SK-N-MC (cell line): ENCODE results near the gene NIFK.
"Not testable (repeated sequence)": the region's sequence is repeated elsewhere in the genome, so short reads cannot be mapped to it uniquely, and the experiment has no call there.

ENCODE experiments used
- DNase-seq: peaks from one replicate; pipeline ENCODE4 v3.0.0-alpha.2; 2011; ENCODE audit warnings: low read depth, low spot score
- H3K27ac ChIP-seq: fragments of 200-600 bp; sonication (generic); 2 replicates; pipeline ENCODE4 v1.5.1; 2016; ENCODE audit warnings: mixed run types
- H3K36me3 ChIP-seq: fragments of 200-600 bp; sonication (generic); 2 replicates; pipeline ENCODE4 v1.6.1; 2017; ENCODE audit warnings: antibody characterized with exemption, low read length, mixed read lengths; ENCODE audit not compliant: insufficient read depth
- H3K4me3 ChIP-seq: fragments of 200-600 bp; sonication (generic); 2 replicates; pipeline ENCODE4 v1.5.1; 2016
- H3K9ac ChIP-seq: fragments of 200-600 bp; sonication (generic); 2 replicates; pipeline ENCODE4 v1.8.0; 2017; ENCODE audit warnings: mixed run types, mixed read lengths; ENCODE audit not compliant: insufficient read length
- H3K9me3 ChIP-seq: fragments of 200-600 bp; sonication (generic); 2 replicates; pipeline ENCODE4 v1.6.1; 2017; ENCODE audit warnings: low read depth, mild to moderate bottlenecking, antibody characterized with exemption, low read length, moderate library complexity, mixed read lengths
- EZH2 ChIP-seq: fragments of 200-600 bp; sonication (generic); IDR thresholded peaks from one replicate; pipeline ENCODE4 v1.6.1; 2017; ENCODE audit warnings: antibody characterized with exemption
- FOXP2 ChIP-seq: optimal IDR thresholded peaks from 2 replicates; pipeline ENCODE3; 2011; ENCODE audit warnings: mild to moderate bottlenecking, moderate library complexity; ENCODE audit not compliant: insufficient read depth; ENCODE audit errors: extremely low read length, control extremely low read depth
- POLR2AphosphoS5 ChIP-seq: IDR thresholded peaks from 2 replicates; pipeline ENCODE4 v1.6.1; 2012; ENCODE audit warnings: mild to moderate bottlenecking, low read depth, low read length, borderline replicate concordance

The NIFK gene

GRCh38 chr2:121716126-121716525 lies 20.5 kb downstream of the NIFK start:
- Histone ChIP-seq H3K27ac (no peak overlapping the region), H3K9ac (no peak overlapping the region), H3K4me3 (no peak overlapping the region), H3K9me3 (no peaks in the 10 kb centered on the region), H3K36me3 (no peaks in the 10 kb centered on the region)
- no peak for TF ChIP-seq POLR2AphosphoS5
- no peak for TF ChIP-seq EZH2
- no peak for TF ChIP-seq FOXP2
- DNase-seq: no peak

DNA sequence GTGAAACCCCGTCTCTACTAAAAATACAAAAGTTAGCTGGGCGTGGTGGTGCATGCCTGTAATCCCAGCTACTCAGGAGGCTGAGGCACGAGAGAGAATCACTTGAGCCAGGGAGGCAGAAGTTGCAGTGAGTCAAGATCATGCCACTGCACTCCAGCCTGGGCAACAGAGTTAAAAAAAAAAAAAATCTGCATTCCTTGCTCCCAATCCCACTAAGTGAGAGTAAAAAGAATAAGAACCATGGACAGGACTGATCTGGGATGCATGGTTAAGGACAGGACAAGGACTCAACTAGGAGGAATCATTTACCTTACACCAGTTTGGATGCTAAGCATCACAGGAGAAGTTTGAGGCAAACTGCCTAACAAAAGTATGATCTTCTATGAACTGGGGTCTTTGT lies 25.2 kb downstream of the NIFK start:
- not testable (repeated sequence) for H3K9me3 ChIP-seq, H3K27ac ChIP-seq, H3K36me3 ChIP-seq, H3K4me3 ChIP-seq, DNase-seq, H3K9ac ChIP-seq

DNA sequence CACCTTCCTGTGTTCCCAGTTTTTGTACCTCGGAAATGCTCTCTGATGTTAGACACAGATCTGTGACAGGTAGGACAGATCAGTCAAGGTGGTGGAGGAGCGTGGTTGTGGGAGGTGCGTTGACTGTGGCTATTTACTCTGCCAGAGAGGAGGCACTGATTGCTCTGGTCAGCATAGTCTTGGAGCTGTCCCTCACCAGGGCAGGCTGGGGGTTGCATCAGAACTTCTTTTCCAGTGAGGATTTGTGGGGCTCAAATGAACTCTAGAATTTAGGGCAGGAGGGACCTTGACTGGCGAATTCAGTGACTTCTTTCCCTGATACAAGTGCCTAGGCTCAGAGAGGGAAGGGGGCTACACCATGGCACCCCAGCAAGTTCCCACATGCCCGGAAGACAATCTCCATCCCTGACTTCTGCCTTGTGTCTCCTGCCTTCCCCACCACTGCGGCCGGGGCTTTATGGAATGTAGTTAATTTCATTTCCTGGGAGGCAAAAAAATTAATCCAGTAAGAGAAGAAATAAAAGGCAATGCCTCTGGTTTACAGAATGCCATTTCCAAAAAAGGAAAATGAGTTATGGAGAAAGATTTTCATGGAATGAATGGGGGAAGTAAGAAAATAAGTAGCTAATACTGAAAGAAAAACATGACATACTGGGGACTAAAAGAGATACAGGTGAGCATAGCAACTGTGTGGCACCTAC lies 26.1 kb downstream of the NIFK start:
- H3K27ac ChIP-seq: no peak overlapping the region
- DNase-seq: no peak
- H3K9ac ChIP-seq: no peak overlapping the region
- TF ChIP-seq FOXP2 (no peak), EZH2 (no peak), POLR2AphosphoS5 (no peak)
- H3K9me3 ChIP-seq: no peaks in the 10 kb centered on the region
- H3K4me3 ChIP-seq: no peak overlapping the region
- no peaks in the 10 kb centered on the region for H3K36me3 ChIP-seq

- TF ChIP-seq POLR2AphosphoS5: no peak
- no peak for TF ChIP-seq FOXP2
- H3K4me3 ChIP-seq: no peak overlapping the region
- no peaks in the 10 kb centered on the region for H3K9me3 ChIP-seq
- no peaks in the 10 kb centered on the region for H3K36me3 ChIP-seq
- H3K9ac ChIP-seq: no peak overlapping the region
- H3K27ac ChIP-seq: no peak overlapping the region
- no peak for DNase-seq
Observed at GRCh38 chr2:121709776-121710469, 26.8 kb downstream of the NIFK start.

- no peak overlapping the region for H3K27ac ChIP-seq
- no peak overlapping the region for H3K4me3 ChIP-seq
- H3K9ac ChIP-seq: no peak overlapping the region
- no peaks in the 10 kb centered on the region for H3K9me3 ChIP-seq
- TF ChIP-seq EZH2: no peak
- TF ChIP-seq FOXP2: no peak
- TF ChIP-seq POLR2AphosphoS5: no peak
- H3K36me3 ChIP-seq: no peaks in the 10 kb centered on the region
- no peak for DNase-seq
Observed at GRCh38 chr2:121707920-121708361, 28.7 kb downstream of the NIFK start.

DNA sequence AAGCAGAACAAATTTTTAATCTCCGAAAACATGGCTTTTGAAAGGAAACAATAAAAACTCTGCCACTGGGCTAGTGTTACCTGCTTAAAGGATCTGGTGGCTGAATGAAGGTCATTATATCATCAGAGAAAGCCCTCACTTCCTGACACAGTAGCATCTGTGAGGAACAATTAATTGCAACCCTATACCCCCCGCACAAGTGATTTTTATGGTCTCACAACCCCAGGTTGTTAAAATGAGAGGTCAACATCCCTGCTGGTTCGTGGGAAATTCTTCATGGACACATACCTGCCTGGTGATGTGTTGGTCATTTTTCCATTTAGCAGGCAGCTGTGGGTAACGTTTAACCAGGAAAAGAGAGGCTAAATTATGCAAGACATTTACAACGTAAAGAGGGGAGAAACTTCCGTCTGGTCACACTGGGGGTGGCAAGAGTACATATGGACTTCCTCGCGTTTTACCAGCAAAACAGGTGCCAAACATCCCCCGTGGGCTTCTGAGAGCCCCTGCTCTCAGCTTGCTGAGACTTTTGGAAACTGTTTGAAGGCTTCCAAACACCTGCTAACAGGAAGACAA lies 29.2 kb downstream of the NIFK start:
- Histone ChIP-seq H3K27ac (no peak overlapping the region), H3K4me3 (no peak overlapping the region), H3K36me3 (no peaks in the 10 kb centered on the region), H3K9me3 (no peaks in the 10 kb centered on the region), H3K9ac (no peak overlapping the region)
- DNase-seq: no peak
- TF ChIP-seq POLR2AphosphoS5 (no peak), FOXP2 (no peak), EZH2 (no peak)

DNA sequence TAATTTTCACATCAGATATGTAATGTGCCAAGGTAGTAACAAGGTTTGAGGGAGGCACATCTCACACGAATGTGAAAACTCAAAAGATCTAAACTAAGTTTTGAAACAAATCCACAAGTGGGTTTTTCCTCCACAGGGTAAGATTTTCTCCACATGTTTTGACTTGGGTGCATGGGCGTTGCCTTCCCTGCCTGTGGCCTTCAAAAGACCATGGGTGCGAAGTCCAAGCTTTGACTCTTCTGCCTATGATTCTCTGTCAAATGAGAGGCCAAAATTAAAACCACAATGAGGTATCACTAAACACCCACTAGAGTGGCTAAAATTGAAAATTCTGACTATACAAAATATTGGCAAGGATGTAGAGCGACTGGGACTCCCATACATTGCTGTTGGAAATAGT lies 30.7 kb downstream of the NIFK start:
- TF ChIP-seq EZH2 (no peak), POLR2AphosphoS5 (no peak), FOXP2 (no peak)

GRCh38 chr2:121705390-121705789 lies 31.3 kb downstream of the NIFK start:
- H3K27ac ChIP-seq: no peak overlapping the region
- H3K36me3 ChIP-seq: no peaks in the 10 kb centered on the region
- no peaks in the 10 kb centered on the region for H3K9me3 ChIP-seq
- TF ChIP-seq EZH2 (no peak), POLR2AphosphoS5 (no peak), FOXP2 (no peak)
- no peak for DNase-seq
- no peak overlapping the region for H3K4me3 ChIP-seq
- H3K9ac ChIP-seq: no peak overlapping the region

More for the DNA sequence above, 30.7 kb downstream of the NIFK start:
- Histone ChIP-seq H3K4me3 (no peak overlapping the region), H3K9me3 (no peaks in the 10 kb centered on the region), H3K9ac (no peak overlapping the region), H3K27ac (no peak overlapping the region), H3K36me3 (no peaks in the 10 kb centered on the region)
- DNase-seq: no peak

DNA sequence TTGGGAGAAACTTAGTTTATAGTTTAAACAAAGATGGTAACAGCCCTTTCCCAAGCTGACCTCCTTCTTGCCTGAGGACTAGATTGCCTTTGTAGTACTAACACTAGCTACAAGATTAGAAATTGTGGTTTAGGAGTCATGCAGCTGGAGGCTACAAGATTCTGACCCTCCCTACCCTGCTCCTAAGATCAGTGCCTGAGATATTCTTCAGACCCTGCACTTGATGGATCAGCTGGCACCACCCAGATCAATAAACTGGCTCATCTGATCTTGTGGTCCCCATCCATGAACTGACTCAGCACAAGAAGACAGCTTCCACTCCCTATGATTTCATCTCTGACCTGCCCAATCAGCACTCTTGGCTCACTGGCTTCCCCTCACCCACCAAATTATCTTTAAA lies 34.9 kb downstream of the NIFK start:
- not testable (repeated sequence) for H3K9ac ChIP-seq, H3K27ac ChIP-seq, DNase-seq, H3K36me3 ChIP-seq, H3K9me3 ChIP-seq, H3K4me3 ChIP-seq
